Activated naive CD4-positive, alpha-beta T cell treated with Interleukin-2 at 50 U/mL for 16 hours (primary cell): Measurements from ENCODE around the gene PCBP3.

Source experiments
- DNase-seq: peaks from one replicate; pipeline ENCODE4 v3.0.0-alpha.2; 2020

The PCBP3 gene

DNA sequence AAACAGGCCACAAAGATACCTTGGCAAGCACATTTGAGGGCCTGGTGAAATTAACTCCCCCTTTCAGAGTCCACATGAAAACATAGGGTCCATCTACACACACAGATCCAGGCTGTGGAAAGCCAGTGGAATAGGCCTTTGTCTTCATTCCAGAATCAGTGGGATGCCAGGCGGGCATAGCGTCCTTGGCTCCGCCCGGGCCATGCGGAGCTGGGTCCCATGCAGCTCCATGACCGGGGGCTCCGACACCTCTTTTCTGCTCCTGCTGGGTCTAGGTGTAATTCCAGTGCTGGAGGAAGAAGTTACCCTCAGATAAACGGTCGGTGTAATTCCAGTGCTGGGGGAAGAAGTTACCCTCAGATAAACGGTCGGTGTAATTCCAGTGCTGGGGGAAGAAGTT lies 274.5 kb downstream of the PCBP3 start:
- DNase-seq: no peak

DNA sequence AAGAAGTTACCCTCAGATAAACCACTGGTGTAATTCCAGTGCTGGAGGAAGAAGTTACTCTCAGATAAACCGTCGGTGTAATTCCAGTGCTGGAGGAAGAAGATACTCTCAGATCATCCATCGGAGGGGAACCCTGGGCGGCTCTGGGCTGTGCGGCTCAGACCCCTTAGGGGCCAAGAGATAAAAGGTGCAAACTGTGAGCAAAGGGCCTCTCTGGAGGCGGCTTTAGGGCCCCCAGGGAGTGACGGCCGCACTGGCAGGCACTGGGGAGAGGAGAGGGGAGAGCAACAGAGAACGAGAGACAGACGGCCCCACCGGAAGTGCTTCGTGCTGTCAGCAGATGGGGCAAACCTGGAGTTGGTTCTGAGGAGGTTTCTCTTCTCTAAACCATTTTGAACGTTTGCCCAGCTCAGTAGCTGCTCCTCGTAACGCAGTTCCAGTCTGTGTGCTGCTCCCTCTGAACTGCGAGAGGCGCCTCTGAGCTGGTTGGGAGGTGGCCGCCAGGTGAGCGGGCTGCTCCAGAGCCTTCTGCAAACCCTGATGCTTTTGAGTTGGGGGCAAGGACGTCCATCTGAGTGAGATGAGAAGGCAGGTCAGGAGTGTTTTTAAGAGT lies 275.4 kb downstream of the PCBP3 start:
- no peak for DNase-seq

DNA sequence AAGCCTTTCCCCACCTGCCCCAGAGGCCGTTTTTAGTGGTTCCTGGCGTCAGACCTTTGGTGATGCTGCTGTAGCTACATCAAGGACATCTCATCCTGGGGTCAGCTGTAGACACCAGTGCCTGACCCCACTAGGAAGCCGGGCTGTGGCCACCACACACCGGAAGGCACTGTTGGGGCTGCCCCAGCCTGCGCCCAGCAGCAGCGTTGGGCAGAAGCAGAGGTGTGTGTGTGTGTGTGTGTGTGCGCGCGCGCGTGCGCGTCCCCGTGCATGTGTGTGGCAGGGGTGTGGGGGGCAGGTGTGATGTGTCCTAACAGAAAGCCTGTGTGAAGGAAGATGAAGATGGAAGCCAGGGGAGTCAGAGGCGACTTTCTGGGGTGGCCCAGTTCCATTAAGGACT lies 276.1 kb downstream of the PCBP3 start:
- no peak for DNase-seq

DNA sequence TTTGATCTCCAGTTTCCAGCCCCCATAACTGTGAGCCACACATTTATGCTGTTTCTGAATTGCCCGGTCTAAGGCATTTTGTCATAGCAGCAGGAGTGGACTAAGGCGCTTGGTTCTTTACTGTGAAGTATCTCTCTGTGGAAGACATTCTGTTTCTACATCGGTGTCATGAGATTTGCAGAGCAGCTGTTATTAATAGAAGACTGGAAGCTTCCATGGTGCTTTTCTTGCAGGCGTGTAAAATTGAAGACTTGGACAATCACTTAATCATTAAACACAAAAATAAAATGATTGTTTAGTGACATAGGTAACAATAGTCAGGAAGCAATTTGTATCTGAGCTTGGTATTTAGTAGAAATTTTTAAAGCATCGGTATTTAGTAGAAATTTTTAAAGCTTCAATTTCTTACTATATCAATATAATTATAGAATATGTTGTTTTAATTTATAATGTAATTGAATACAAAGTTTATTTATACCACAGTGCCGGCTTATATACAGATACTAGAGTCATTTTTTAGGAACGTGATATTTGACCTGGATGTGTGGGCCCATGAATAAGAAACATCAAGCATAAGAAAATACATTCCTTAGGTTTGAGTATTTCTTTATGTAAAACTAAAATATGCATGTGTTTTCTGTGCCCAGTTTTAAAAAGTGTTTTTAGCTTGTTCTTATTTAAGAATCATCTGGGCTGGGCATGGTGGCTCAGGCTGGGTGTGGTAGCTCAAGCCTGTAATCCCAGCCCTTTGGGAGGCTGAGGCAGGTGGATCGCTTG lies 277.5 kb downstream of the PCBP3 start:
- DNase-seq: no peak

DNA sequence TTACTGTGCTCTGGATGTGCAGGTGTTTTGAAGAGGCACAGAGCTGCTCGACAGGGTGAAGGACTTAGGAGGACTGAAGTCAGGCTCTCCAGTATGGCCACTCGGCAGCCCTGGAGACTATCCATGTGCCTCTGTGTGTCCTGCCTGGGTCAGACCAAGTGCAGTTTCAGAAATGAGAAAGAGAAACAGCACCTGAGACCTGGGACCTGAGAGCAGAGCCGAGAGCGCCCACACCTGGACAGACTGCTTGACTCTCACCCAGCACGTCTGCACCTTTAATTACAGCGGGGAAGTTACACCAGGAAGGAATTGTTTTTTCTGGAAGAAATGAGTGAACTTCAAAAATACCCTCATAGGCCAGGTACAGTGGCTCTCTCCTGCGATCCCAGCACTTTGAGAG lies 278.4 kb downstream of the PCBP3 start:
- DNase-seq: no peak

DNA sequence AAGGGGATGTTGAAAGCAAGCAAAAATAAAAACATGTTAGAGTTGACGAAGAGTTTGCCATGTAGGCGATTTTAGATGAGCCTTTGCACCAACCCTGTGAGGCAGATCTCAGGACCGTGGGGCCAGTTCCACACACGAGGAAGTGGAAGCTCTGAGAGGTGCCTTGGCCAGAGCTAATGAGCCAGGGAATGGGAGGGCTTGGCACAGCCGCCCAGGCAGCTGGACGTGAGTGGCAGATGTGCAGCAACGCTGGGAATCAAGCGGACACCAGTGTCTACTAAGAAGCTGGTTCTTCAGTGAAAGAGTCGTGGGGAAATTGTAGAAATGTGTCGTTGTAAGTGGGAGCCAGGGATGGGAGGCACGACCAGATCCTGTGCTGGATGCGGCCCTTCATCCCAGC lies 279.1 kb downstream of the PCBP3 start:
- DNase-seq: no peak

DNA sequence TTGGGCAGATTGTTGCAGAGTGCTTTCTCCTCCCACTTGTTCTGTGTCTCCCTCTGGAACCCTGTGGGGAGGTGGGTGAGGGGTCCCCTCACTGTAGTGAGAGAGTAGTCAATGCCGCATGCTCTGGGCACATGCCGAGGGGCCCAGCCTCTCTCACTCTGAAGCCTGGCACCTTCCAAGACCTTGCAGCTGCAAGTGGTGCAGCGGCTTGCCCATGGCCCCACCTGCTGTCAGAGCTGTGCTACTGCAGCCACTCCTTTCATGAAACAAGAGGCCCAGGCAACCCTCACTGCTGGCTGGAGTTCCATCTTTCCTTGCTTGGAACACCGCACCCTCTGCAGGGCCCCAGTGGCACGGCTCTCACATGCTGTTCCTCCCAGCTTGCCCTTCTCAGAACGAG lies 279.6 kb downstream of the PCBP3 start:
- DNase-seq: peak; percentile 65

DNA sequence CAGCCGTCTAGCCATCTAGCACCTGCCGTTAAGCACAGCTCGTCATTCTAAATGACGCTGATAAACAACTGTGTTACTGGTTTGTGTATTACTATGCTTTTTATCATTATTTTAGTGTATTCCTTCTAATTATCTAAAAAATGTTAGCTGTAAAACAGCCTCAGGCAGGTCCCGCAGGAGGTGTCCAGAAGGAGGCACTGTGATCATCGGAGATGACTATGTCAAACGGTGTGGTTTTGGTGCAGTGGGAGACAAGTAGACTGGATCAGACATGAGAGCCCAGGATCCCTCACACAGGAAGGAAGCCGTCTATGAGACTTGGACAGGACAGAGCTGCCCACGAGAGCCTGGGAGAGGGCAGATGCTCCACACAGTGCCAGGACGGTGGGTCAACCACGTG lies 282.8 kb downstream of the PCBP3 start:
- DNase-seq: no peak

DNA sequence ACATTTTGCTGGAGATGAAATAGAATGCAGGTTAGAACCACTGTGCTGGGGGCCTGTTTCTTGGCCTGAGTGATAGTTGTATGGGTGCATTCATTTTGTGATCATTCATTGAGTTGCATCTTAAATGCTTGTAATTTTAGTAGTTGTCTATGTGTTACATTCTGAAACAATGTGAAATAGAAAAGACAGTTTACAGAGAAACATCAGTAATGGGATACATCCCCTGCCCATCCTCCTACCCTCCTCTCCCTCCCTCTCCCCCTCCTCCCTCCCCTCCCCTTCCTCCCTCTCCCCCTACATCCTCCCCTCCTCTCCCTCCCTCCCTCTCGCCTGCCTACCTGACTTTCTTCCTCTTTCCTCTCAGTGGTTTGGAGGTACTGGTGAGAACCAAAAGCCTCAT lies 283.5 kb downstream of the PCBP3 start:
- no peak for DNase-seq

DNA sequence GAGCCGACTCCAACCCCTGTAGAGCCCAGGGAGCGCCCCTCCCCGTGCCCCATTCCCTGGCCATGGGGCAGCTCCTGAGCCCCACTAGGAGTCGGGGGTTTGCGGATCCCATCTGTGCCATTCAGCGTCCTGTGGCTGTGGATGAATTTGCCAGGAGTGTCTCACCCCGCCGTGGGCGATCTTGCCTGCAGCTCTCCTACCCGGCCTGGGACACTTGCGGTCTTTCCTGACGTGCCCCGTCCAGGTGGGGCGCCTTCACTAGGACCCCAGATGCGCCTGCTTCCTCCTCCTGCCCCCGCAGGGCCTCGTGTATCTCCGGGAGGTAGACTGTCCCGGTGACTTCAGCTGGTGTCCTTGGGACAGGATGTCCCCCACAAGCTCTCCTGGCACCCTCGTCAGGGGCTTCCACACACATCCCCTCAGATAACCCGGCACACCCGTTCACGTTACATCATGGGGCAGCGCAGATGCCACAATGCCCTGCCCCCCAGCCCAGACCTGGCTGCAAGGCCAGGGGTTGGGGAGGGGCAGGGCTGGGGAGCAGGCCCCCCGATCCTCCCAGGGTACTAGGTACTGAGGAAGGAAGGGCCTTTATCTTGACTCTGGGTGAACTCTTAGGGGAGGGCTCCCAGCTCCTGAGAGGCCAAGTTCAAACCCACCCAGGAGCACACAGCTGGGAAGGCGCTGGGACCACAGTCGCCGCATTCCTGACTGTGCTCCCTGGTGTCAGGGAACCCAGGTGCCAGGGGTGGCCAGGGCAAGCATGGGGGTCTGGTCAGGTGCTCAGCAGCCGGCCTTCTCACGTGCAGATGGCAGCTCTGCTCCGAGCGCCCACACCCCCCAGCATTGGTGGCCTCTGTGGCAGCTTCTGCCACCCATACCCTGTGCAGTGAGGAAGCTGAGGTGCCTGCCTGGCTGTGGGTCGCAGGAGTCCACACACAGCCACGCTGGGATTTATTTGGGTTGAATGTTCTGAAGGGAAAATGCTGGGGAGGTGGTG lies 284.6 kb downstream of the PCBP3 start:
- no peak for DNase-seq

DNA sequence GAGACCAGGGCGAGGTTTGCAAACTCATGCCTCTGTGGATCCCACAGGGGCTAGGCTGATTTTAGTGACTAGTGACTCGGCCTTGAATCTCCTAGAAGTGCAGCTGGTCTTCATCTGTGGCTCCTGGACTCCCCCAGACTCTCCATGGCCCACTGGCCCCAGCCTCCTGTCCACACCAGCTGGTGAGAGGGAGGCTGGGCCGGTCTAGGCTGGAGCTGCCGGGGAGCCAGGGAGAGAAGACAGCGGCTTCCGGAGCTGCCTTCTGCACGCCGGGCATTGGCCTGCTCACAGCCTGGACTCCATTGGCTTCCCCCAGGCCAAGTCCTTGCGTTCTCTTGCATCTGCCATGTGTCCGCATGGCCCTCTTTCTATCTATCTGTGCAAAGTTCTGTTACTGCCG lies 285.9 kb downstream of the PCBP3 start:
- no peak for DNase-seq

DNA sequence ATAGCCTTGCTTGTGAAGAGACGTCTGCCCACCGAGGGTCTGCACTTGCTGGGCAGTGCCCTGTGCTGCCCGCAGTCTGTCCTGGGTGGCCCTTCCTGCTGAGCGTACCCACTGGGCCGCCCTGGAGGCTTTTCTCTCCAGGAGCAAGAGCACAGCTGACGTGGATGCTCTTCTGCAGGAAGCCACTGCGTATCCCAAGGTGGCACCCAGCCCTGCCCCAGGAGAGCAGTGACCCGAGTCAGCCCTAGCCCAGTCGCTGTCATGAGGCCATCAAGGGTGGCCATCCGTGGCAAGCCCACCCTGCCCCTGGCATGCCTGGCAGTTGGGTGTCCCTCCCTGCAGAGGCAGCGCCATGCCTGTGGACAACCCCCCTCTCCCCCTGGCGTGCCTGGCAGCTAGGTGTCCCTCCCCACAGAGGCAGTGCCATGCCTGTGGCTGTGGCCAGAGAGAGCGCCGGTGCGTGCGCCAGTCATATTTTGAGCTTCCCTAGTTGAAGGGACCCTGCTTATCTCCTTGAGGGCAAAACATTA lies 286.8 kb downstream of the PCBP3 start:
- DNase-seq: no peak

DNA sequence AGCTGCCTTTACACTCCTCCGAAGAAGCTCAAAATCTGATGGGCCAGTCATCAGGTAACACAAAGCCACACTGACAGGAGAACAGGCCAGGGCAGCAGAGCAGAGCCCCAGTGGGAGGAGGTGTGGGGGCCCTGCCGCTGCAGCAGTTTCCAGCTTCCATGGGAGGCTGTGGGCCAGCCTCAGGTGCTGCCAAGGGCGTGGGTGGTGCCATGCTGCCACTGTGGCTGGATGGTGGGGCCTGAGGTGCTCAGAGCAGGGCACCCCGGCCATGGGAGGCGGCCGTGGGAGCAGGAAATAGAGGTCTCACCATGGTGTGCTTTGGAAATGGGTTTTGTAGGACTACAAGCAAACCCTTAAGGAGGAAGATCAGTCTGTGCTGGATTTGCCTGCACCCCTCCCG lies 287.3 kb downstream of the PCBP3 start:
- DNase-seq: no peak

DNA sequence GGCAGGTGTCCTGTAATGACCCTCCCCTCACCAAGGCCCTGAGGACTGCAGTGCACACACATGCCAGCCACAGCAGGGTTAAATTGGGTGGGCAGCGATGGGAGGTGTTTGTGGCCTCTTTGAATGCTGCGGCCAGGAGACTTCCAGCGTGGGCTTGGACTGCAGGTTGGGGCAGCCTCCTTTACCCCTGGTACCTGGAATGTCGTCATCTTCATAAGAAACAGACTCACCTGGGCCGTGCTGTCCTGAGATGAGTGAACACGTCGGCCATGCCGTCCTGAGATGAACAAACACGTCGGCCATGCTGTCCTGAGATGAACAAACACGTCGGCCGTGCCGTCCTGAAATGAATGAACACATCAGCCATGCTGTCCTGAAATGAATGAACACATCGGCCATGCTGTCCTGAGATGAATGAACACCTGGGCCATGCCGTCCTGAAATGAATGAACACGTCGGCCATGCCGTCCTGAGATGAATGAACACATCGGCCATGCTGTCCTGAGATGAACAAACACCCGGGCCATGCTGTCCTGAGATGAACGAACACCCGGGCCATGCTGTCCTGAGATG lies 288.0 kb downstream of the PCBP3 start:
- no peak for DNase-seq

DNA sequence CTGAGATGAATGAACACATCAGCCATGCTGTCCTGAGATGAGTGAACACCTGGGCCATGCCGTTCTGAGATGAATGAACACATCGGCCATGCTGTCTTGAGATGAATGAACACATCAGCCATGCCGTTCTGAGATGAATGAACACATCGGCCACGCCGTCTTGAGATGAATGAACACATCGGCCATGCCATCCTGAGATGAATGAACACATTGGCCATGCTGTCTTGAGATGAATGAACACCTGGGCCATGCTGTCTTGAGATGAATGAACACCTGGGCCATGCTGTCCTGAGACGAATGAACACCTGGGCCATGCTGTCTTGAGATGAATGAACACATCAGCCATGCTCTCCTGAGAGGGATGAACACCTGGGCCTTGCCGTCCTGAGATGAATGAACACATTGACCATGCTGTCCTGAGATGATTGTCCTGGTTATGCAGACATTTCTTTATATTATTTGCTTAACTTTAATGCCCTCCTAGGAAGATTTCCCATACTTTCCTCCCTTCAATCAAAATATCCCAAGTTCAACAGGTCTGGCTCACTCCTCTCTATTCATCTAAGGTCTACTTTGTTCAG lies 289.5 kb downstream of the PCBP3 start:
- no peak for DNase-seq

DNA sequence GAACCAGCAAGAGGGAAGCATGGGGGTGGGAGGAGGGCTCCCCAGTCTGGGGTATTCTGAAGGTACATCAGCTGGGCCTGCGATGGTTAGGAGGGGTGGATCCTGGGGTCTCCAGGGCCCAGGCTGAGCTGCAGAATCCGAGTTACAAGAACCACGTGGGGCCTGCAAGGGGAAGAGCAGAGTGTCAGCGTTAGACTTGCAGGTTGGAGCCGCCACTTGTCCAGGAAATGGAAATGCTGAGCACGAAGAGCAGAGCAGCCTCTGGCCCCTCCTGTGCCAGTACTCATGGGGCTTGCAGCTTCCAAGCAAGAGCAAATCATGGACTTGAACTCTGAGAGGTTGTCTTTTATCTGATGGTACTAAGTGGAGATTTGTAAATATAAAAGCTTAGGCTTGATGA lies 290.6 kb downstream of the PCBP3 start:
- DNase-seq: no peak

DNA sequence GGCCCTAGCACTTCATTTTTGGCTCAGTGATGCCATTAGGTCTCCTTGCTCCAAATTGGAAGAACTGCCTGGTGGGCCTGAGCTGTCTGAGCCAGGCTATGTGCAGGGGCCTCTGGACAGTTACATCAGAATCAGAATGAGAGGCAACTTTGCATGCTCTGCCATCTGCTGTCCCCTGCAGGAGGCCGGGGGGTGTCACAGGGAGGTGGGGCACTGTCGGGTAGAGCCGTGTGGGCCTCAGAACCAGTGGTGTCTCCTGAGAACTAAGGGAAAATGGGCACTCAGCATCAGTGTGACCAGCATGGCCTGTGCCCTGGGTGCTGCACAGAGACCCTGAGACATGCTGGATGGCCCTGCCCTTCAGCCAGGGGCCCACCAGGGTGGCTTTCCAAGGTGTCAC lies 291.0 kb downstream of the PCBP3 start:
- no peak for DNase-seq

DNA sequence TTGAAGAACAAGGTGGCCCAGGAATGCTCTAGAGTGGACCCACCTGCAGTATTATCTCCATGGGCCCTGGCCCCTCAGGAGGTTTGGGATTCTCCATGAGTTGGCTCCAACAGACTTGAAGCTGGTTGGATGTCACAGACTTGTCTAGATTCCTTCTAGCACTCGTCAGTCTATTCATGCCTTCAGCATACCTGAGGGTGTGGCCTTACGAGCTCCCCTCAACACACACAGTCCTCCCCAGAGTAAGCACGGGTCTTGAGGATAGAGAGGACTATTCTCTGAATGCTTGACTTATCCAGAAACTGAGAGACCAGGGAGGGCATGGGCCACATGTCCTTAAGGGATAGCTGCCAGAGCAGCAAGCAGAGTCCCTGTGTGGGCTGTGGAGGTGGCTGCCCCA lies 292.1 kb downstream of the PCBP3 start:
- DNase-seq: no peak

DNA sequence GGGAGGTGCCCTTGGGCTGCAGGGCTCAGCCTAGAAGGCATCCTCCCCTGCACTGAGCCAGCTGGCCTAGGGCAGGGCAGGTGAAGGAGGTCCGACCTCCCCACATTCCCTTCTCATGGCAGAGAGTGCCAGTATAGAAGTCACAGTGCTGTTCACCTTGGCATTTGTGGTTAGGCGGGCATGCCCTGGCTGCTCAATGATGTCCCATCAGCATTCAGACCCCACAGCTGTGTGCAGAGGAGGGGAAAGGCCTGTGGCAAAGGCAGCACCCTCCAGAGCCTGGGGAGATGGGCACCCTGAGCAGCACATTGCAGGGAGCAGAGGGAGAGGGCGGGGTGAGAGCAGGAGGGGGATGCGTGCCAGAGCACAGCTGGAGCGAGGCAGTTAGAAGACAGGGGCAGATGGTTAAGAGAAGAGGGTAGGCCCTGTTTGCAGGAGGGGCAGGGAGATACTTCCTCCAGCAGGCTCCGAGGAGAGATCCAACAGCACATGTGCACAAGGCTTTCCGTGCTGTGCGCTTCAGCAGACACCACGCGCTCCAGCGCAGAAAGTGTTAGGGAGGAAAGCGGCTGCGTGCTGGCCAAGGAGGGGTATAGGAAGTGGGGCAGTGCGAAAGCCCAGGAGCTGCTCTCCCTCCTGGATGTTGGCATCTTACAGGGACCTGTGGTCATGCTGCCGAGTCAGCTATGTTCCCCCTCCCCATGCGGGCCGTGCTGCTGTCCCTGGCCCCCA lies 294.4 kb downstream of the PCBP3 start:
- no peak for DNase-seq

DNA sequence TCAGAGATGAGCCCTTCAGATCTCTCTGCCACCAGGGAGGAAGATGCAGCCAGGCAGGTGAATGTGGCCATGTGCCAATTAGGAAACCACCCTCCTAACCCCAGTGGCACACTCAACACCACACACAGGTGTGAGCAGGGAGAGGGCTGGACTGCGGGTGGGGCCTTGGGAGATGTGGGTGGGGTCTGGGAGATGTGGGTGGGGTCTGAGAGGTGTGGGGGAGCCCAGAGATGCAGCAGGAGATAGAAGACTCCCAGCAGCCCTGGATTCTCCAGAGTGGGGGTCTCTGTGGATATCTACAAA lies 294.9 kb downstream of the PCBP3 start:
- DNase-seq: no peak

DNA sequence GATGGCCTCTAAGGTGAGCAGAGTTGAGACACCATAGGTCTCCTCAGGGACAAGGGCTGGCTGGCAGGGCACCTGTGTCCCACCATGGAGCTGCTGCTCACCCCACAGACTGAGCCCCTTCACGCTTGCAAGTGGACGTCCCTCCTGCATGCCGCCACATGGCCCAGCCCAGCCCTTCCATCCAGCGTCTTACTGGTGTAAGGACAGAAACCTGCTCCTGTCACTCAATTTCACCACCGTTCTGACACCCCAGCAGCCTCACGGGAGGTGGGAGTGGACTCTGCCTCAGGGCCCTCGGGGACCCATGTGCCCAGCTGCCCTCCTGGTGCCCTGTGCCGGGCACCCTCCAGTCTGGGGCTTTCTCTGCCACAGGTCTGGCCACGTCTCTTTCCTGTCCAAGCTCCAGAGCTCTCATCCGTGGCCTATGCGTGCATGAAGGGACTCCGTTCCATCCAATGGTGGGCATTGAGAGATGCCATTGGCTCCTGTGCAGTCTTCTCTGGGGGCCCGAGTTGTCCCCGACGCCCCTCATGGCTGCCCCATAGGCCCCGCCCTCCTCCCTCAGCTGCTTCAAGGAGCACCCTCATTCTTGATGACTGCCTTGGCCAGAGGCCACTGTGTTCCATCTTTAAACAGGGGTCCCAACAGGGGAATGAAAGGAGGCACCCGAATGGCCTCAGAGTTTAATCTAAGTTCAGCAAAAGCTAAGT lies 295.4 kb downstream of the PCBP3 start:
- DNase-seq: no peak
